Endothelial cell of umbilical vein (primary cell): Measurements from ENCODE around the gene ELF3. TPM values are rescaled to one million over a fixed set of nuclear protein-coding genes. Genes with fewer than 3 reads are reported as not detected.
"Not testable (repeated sequence)": the region's sequence is repeated elsewhere in the genome, so short reads cannot be mapped to it uniquely, and the experiment has no call there.

Experiments
- Bru-seq: library from RNA; stranded (reverse); fragments of 400-500 nt; gene quantifications from one replicate; lab custom pipeline; 2021; lab: Mats Ljungman, UMichigan
- BruChase-seq, 2 experiments: library from RNA; stranded (reverse); fragments of 400-500 nt; gene quantifications; one replicate each; lab custom pipeline; 2021; lab: Mats Ljungman, UMichigan
- BruUV-seq: library from RNA; stranded (reverse); fragments of 400-500 nt; replicated peaks from 2 replicates; lab custom pipeline; 2021; lab: Mats Ljungman, UMichigan
- CTCF ChIA-PET: fragments of 300-600, 350-600 bp; sonication (Branson Sonifier 250); formaldehyde crosslinking; loops from one replicate; lab custom pipeline; 2021; ENCODE audit warnings: antibody characterized with exemption, inconsistent platforms; lab: Charles Lee
- POLR2A ChIA-PET: fragments of 300-600, 350-600 bp; sonication (Branson Sonifier 250); formaldehyde crosslinking; loops from one replicate; lab custom pipeline; 2021; ENCODE audit warnings: antibody characterized with exemption, inconsistent platforms; lab: Charles Lee
- DNase-seq: peaks from one replicate; pipeline ENCODE4 v3.0.0-alpha.2; 2011; ENCODE audit warnings: low read depth, low spot score
- FAIRE-seq: peaks from 2 replicates; lab custom pipeline; 2011; peaks lifted over from hg19 to GRCh38; lab: Jason Lieb, UNC
- H2AFZ ChIP-seq: 2 replicates; pipeline ENCODE4 v1.6.0; 2012; ENCODE audit warnings: low read depth, low read length, control low read depth, inconsistent platforms
- H3K27ac ChIP-seq: 2 replicates; pipeline ENCODE4 v1.5.1; 2011; ENCODE audit warnings: low read depth, mild to moderate bottlenecking, control low read depth, low read length, moderate library complexity; ENCODE audit not compliant: insufficient read depth
- H3K27me3 ChIP-seq, 2 experiments: 2 replicates each; pipeline versions ENCODE4 v1.6.0 to v1.6.1; 2011; ENCODE audit warnings: low read length in 2 of 2, mixed read lengths in 1 of 2; ENCODE audit not compliant: control insufficient read depth in 2 of 2, insufficient read depth in 2 of 2
- H3K36me3 ChIP-seq, 2 experiments: 2 replicates in 1 of 2; 3 replicates in 1 of 2; pipeline ENCODE4 v1.5.1; 2011; ENCODE audit warnings: low read length in 2 of 2, mild to moderate bottlenecking in 1 of 2, moderate library complexity in 1 of 2; ENCODE audit not compliant: control insufficient read depth in 2 of 2, insufficient read depth in 2 of 2; ENCODE audit errors: extremely low read depth in 1 of 2
- H3K4me1 ChIP-seq: 3 replicates; pipeline ENCODE4 v1.5.1; 2011; ENCODE audit warnings: mild to moderate bottlenecking, low read length; ENCODE audit not compliant: control insufficient read depth, insufficient read depth; ENCODE audit errors: extremely low read depth
- H3K4me2 ChIP-seq: 2 replicates; pipeline ENCODE4 v1.6.1; 2011; ENCODE audit warnings: low read length, control low read depth, mixed read lengths; ENCODE audit not compliant: insufficient read depth
- H3K4me3 ChIP-seq, 3 experiments: fragments of 200-600 bp in 1 of 3; sonication (generic), shearing (Covaris generic) in 1 of 3; replicated peaks in 1 of 3; 2 replicates each; pipeline ENCODE4 v1.5.1; 2011 to 2016; ENCODE audit warnings: control low read depth in 3 of 3, low read length in 3 of 3, mild to moderate bottlenecking in 2 of 3, inconsistent platforms in 1 of 3, low read depth in 1 of 3, moderate library complexity in 1 of 3; ENCODE audit not compliant: insufficient read depth in 1 of 3
- H3K79me2 ChIP-seq: 2 replicates; pipeline ENCODE4 v1.6.0; 2012; ENCODE audit warnings: low read length, inconsistent platforms; ENCODE audit not compliant: control insufficient read depth, insufficient read depth
- H3K9ac ChIP-seq: replicated peaks from 2 replicates; pipeline ENCODE3; 2011; ENCODE audit warnings: low read length, control low read depth; ENCODE audit not compliant: insufficient read depth; ENCODE audit errors: extremely low read depth
- H3K9me1 ChIP-seq: replicated peaks from 3 replicates; pipeline ENCODE4 v1.6.0; 2011; ENCODE audit warnings: mild to moderate bottlenecking, low read length; ENCODE audit not compliant: control insufficient read depth, insufficient read depth; ENCODE audit errors: extremely low read depth
- H3K9me3 ChIP-seq: replicated peaks from 2 replicates; pipeline ENCODE4 v1.5.1; 2012; ENCODE audit warnings: low read length, inconsistent platforms; ENCODE audit not compliant: control insufficient read depth, insufficient read depth
- H4K20me1 ChIP-seq: replicated peaks from 2 replicates; pipeline ENCODE3; 2011; ENCODE audit warnings: mild to moderate bottlenecking, low read length; ENCODE audit not compliant: control insufficient read depth, insufficient read depth; ENCODE audit errors: extremely low read depth
- CTCF ChIP-seq, 2 donors: IDR thresholded peaks; 1 replicate in 1 of 2; 2 replicates in 1 of 2; pipeline ENCODE4 v1.5.1; 2011; ENCODE audit warnings: low read length in 2 of 2, mild to moderate bottlenecking in 2 of 2, moderate library complexity in 2 of 2, control low read depth in 1 of 2, inconsistent platforms in 1 of 2, low read depth in 1 of 2; ENCODE audit not compliant: insufficient read depth in 1 of 2; ENCODE audit errors: extremely low read depth in 1 of 2
- EZH2 ChIP-seq: IDR thresholded peaks from 2 replicates; pipeline ENCODE4 v1.6.1; 2012; ENCODE audit warnings: borderline replicate concordance, low read depth, mild to moderate bottlenecking, moderate library complexity, low read length, inconsistent platforms; ENCODE audit not compliant: severe bottlenecking
- FOS ChIP-seq: IDR thresholded peaks from 2 replicates; pipeline ENCODE4 v1.6.1; 2011; ENCODE audit warnings: mild to moderate bottlenecking, low read length, moderate library complexity, borderline replicate concordance; ENCODE audit not compliant: insufficient read depth
- GATA2 ChIP-seq: IDR thresholded peaks from 2 replicates; pipeline ENCODE4 v1.7.0; 2011; ENCODE audit warnings: low read depth, mild to moderate bottlenecking, moderate library complexity, mixed read lengths, low read length; ENCODE audit not compliant: insufficient read length, insufficient read depth
- JUN ChIP-seq: IDR thresholded peaks from 2 replicates; pipeline ENCODE4 v1.6.1; 2011; ENCODE audit warnings: borderline replicate concordance, low read depth; ENCODE audit not compliant: insufficient read length, insufficient read depth
- MYC ChIP-seq: IDR thresholded peaks from one replicate; pipeline ENCODE4 v1.6.1; 2011; ENCODE audit warnings: mild to moderate bottlenecking, low read depth, low read length
- POLR2A ChIP-seq: IDR thresholded peaks from 2 replicates; pipeline ENCODE4 v1.6.1; 2012; ENCODE audit warnings: low read depth, mild to moderate bottlenecking, control low read depth, low read length
- POLR2AphosphoS5 ChIP-seq: IDR thresholded peaks from 2 replicates; pipeline ENCODE4 v1.6.1; 2012; ENCODE audit warnings: low read depth, mild to moderate bottlenecking, control low read depth, low read length, moderate library complexity; ENCODE audit not compliant: insufficient read depth
- dilution Hi-C: fragments of 300-500 bp; cut with MboI; formaldehyde crosslinking; loops from one replicate; pipeline ENCODE4 v1.15.0; 2019; ENCODE audit warnings: low sequenced_read_pairs; ENCODE audit not compliant: extremely low pct_ligation_motif_present
- intact Hi-C: fragments of 100-400 bp; cut with micrococcal nuclease; formaldehyde crosslinking; loops from one replicate; pipeline ENCODE4 v1.10.0; 2022
- long read RNA-seq: library from polyadenylated mRNA; stranded (forward); transcript quantifications from one replicate; pipeline ENCODE4 v2.0.0, GENCODE V29; 2021
- polyA minus RNA-seq, 3 experiments: library from RNA; depleted of rRNA, polyadenylated mRNA; stranded (reverse); fragments of >200 nt; gene quantifications; 1 replicate in 1 of 3; 2 replicates in 2 of 3; pipeline ENCODE4 v1.2.3, GENCODE V29; 2011
- polyA plus RNA-seq, 4 experiments: library from polyadenylated mRNA; depleted of rRNA in 3 of 4; stranded (reverse) in 3 of 4; unstranded in 1 of 4; fragments of >200 nt; gene quantifications; 2 replicates each; pipeline versions ENCODE4 v1.2.1 to v1.2.3, GENCODE V29; 2011 to 2012; ENCODE audit warnings: missing spikeins in 1 of 4
- total RNA-seq: library from RNA; stranded (reverse); gene quantifications from 2 replicates; pipeline ENCODE4 v1.2.3, GENCODE V29; 2021
- TF ChIP-seq, protein P1 (sequence below): IDR thresholded peaks from 2 replicates; pipeline ENCODE4 v1.6.1; 2011; ENCODE audit not compliant: insufficient read depth, insufficient read length

The ELF3 gene
- total RNA-seq: 0.09 and 0.29 TPM in 2 replicates
- polyA plus RNA-seq: 0.07 and 0.14 TPM in 2 replicates
- not detected in 2 replicates for polyA plus RNA-seq (2011; cell fraction: cytosol; rRNA removed)
- polyA plus RNA-seq (2011; cell fraction: nucleus; rRNA removed): 0.17 and 0.48 TPM in 2 replicates
- polyA plus RNA-seq (2012): not detected in 2 replicates
- 0.25 TPM in 1 of 2 replicates, not detected in the other for polyA minus RNA-seq
- 37.2 TPM for polyA minus RNA-seq (2011; cell fraction: cytosol; rRNA and poly(A)+ RNA removed)
- 0.19 TPM in 1 of 2 replicates, not detected in the other for polyA minus RNA-seq (2011; cell fraction: nucleus; rRNA and poly(A)+ RNA removed)
- percentile 20 among the genes with signal in this experiment for Bru-seq, nascent RNA
- BruChase-seq, experiment 1, labeled RNA remaining after a 6-hour chase: percentile 12 among the genes with signal in this experiment
- BruChase-seq, experiment 2, labeled RNA remaining after a 2-hour chase: percentile 17 among the genes with signal in this experiment
- long read RNA-seq: 0 reads

DNA sequence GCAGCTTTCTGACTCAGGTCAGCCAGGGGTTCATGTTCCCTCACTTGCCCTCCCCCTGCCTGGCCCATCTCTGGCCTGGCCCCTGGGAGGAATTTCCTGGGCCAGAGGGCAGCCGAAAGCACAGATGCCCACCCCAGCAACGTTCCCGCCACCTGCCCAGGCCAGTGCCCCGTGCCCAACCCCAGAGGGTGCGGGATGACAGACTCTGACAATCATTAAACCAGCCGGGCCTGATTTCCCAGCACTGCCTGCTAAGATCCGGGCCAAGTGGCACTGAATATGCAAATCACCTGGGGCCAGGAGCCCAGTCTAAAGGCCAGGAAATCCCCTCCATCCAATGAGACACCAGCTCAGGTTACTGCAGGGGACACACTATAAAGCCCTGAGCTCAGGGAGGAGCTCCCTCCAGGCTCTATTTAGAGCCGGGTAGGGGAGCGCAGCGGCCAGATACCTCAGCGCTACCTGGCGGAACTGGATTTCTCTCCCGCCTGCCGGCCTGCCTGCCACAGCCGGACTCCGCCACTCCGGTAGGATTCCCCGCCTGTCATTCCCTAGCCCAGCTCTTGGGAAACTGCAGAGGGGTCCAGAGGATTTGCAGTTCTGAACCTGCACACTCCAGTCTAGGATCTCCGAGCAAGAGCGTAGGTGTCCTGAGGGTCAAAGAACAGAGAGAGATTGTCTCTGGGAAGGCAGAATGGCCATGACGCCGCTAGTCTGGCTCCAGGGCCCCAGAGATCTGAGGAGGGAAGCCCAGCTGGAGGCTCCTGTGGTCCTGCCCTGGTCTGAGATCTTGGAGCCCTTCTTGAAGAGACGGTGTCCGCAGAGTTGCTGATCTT is at the start of gene ELF3:
Gene ELF3 (plus strand): TSS at position 408 of the 836 bp plus-strand sequence. CDS start 550 bp downstream, outside the sequence.
- FAIRE-seq (no peak), DNase-seq (no peak)
- H2AFZ ChIP-seq: no peak within 1 kb of the TSS
- ChIA-PET CTCF (interaction anchor here (1.0 to 2.7 kb wide), 3 partner anchors 10 to 112 kb away, joined by 6 to 23 read pairs (median 9); partner anchors contain the start of gene GPR37L1), POLR2A (no interaction called here)
- H3K79me2 ChIP-seq: no peaks in the 10 kb centered on the region
- TF ChIP-seq POLR2AphosphoS5 (no peak), FOS (no peak), MYC (no peak), GATA2 (no peak), POLR2A (no peak), JUN (no peak), EZH2 (no peak), CTCF (IDR thresholded peaks at IDR 0.05; ENCODE audit: extremely low read depth in 1 of 2, insufficient read depth in 1 of 2, low read depth in 1 of 2, low read length in 2 of 2) (no peak)
- TF ChIP-seq, protein P1, sequence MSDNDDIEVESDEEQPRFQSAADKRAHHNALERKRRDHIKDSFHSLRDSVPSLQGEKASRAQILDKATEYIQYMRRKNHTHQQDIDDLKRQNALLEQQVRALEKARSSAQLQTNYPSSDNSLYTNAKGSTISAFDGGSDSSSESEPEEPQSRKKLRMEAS: no peak
- dilution Hi-C loops (no loop called here), intact Hi-C loops (no loop called here)
- peaks cover 3% of the 10 kb centered on the region for H3K4me1 ChIP-seq
- no peaks in the 10 kb centered on the region for H3K9me3 ChIP-seq
- no peak within 1 kb of the TSS for H3K4me2 ChIP-seq
- H3K9ac ChIP-seq: no peak within 1 kb of the TSS
- H3K9me1 ChIP-seq: no peaks in the 10 kb centered on the region
- no peaks in the 10 kb centered on the region for H3K27me3 ChIP-seq
- no peaks in the 10 kb centered on the region for H4K20me1 ChIP-seq
- no peak within 1 kb of the TSS for H3K4me3 ChIP-seq
- H3K36me3 ChIP-seq: no peaks in the 10 kb centered on the region
- BruUV-seq: no TSS peak
- no peak within 1 kb of the TSS for H3K27ac ChIP-seq

GRCh38 chr1:201962382-201962781 is 48.0 kb upstream of the ELF3 start:
- DNase-seq, BruUV-seq, H3K27ac ChIP-seq, H3K9me1 ChIP-seq, intact Hi-C loops, H4K20me1 ChIP-seq, H3K4me3 ChIP-seq, H3K9me3 ChIP-seq, H3K4me1 ChIP-seq, POLR2A ChIA-PET, H2AFZ ChIP-seq, FAIRE-seq, H3K27me3 ChIP-seq, H3K9ac ChIP-seq, dilution Hi-C loops, H3K4me2 ChIP-seq: not testable (repeated sequence)
- CTCF ChIA-PET: interaction anchor here (1.0 to 15.9 kb wide), 3 partner anchors 10 to 85 kb away, joined by 4 to 577 read pairs (median 8); no protein-coding TSS in a partner anchor
- Histone ChIP-seq H3K36me3 (peaks cover 14 to 15% of the 10 kb centered on the region in 2 experiments), H3K79me2 (peaks cover 11% of the 10 kb centered on the region)
